D341Med (cell line): ENCODE results near the gene NTN5.

Source experiments
- DNase-seq: peaks from one replicate; pipeline ENCODE4 v3.0.0; 2012; ENCODE audit warnings: low spot score

NTN5 gene

GRCh38 chr19:48614436-48615230, 58.2 kb downstream of the NTN5 start, which contains the start of gene FAM83E:
FAM83E (minus strand) TSS chr19:48615076; CDS start chr19:48613372, 1,704 bp downstream.
- DNase-seq: peak; percentile 47

DNA sequence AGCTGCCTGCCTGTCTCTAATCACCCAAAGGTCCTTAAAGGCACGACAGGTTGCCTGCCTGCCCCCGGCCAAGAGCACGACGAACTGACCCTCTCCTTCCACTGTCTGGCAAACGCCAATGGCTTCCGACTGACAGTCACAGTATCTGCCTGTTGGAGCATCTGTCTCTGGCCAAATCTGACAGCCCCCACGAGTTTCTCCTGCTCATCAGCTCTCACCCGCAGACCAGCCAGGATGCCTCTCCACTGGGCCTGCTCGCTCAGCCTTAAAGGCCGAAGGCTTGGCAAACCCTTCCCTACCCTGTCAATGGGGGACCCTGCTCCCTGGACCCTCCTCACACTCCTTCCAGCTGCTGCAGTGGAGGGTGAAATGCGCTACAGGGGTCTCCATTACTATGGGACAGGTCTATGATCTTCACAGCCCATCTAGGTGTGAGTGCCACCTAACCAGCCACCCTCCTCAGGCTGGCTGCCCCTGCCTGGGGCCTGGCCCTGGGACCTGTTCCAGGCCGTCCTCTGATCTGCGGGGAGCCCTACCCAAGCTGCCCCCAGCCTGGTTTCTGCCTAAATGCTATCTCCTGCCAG, 58.9 kb downstream of the NTN5 start:
- peak; percentile 53 for DNase-seq

GRCh38 chr19:48613024-48613851, 59.6 kb downstream of the NTN5 start:
- DNase-seq: peak; percentile 52

- no peak for DNase-seq
Measured at GRCh38 chr19:48611872-48612271, 60.9 kb downstream of the NTN5 start.
